Activated CD8-positive, alpha-beta memory T cell treated with anti-CD3 and anti-CD28 coated beads, Interleukin-2, amount 50 U/mL, for 1 hour (primary cell): ENCODE data around the gene ETV7.
"Not testable (repeated sequence)": the region's sequence is repeated elsewhere in the genome, so short reads cannot be mapped to it uniquely, and the experiment has no call there.

Source experiments
- DNase-seq: peaks from one replicate; pipeline ENCODE4 v3.0.0-alpha.2; 2020; ENCODE audit errors: extremely low read depth

The ETV7 gene

DNA sequence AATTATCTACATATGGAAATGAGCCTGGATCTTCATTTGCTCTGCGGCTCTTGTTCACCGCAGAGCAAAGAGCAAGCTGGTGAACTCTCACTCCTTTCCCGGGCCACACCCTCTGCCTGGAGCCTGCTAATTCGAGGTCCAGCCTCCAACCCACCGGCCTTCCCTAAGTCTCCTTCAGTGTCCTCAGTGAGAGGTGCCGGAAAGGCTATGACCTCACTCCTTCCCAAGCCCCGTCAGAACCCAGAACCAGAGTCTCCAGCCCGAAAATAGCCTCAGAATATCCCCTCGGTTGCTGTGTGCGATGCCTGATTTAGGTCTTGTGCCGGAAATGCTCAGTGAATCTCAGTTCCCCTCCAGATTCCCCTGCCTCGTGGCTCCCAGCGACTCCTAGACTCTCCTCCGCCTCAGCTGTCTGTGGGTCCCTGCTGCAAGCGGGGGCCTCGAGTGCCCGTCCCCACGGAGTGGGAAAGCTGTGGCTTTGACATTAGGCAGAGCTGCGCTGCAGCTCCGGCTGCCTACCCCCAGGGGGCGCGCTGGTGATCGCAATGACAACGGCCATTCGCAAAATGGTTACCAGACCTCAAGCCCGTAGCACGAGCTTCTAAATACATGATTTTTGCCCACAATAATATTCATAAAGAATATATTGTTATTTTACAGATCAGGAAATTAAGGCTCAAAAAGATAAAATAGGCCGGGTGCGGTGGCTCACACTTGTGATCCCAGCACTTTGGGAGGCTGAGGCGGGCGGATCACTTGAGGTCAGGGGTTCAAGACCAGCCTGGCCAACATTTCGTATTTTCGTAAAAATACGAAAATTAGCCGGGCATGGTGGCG lies 46.6 kb downstream of the ETV7 start:
- peak; percentile 35 for DNase-seq

DNA sequence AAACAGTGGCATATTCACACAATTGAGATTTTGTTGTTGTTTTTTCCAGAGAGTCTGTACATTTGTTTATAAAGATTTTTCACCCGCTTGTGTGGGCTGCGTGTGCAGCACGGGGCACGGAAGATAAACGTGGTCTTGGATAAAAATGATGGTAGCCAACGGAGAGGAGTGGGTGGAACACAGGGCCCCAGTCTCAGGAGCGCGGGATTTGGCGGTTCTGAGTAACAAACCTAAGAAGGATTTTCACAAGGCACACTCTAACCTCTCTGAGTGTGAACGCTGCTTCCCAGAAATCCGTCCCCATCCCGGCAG lies 47.2 kb downstream of the ETV7 start:
- no peak for DNase-seq

DNA sequence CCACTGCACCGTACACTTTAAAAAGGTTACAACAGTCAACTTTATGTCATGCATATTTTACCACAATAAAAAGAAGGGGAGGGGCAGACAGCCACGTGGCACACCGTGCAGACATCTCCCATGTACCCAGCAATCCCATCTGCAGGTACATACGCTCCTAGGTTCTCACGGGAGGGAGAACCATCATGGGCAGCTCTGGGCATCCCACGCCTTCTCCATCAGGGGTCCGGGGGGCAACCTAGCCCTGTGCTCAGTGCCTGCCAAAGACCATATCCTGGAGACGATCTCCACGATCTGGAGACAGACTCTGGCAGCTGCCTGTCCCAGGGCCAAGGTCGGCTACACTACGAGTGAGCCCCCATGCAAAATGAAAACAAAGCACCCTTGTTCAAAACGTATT lies 48.3 kb downstream of the ETV7 start:
- DNase-seq, result no peak

DNA sequence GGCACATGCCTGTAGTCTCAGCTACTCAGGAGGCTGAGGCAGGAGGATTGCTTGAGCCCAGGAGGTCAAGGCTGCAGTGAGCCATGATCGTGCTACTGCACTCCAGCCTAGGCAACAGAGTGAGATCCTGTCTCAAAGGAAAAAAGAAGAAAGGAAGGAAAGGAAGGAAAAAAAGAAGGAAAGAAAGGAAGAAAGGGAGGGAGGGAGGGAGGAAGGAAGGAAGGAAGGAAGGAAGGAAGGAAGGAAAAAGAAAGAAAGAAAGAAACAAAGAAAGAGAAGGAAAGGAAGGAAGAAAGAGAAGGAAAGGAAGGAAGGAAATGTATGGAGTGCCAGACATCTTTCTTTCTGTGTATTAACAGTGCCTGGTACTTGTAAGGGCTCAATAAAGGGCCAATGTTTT lies 49.2 kb downstream of the ETV7 start:
- not testable (repeated sequence) for DNase-seq

DNA sequence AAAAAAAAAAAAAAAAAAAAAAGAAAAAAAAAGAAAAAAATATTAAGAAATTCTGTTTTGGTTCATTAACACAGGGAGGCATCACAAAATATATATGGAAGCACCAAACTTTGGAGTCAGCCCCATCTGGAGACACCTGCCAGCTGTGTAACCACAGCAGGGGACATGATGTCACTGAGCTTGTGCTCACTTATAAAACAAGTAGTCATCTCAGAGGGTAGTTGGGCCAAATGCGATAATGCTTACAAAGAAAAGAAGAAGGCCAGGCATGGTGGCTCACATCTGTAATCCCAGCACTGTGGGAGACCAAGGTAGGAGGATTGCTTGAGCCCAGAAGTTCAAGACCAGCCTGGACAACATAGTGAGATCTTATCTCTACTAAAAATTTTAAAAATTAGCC lies 49.7 kb downstream of the ETV7 start:
- DNase-seq, result no peak

DNA sequence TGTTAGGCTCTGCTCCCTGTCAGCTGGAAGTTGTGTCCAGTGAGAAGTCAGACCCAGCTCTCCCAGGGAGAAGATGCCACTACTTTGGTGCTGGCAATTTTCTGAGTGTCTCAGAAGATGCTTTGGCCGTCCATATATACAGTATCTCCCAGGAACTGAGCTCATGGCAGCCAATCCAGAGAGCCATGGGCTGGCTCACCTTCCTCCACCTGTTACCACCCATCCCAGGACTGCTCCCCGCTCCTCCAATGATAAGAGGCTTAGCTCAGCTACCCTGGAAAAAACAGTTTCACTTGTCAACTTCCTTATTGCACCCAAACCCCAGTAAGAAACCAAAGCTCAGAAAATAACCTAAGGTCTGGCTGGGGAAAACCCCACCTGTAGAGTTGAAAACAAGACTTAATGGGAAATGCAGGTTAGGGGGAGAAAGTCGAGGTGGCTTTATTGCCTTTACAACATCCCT lies 50.7 kb downstream of the ETV7 start, which contains the start of gene BNIP5:
Gene BNIP5 (minus strand): TSS at position 110 of the 463 bp plus-strand sequence. CDS start 6,198 bp downstream, outside the sequence.
- no peak for DNase-seq

DNA sequence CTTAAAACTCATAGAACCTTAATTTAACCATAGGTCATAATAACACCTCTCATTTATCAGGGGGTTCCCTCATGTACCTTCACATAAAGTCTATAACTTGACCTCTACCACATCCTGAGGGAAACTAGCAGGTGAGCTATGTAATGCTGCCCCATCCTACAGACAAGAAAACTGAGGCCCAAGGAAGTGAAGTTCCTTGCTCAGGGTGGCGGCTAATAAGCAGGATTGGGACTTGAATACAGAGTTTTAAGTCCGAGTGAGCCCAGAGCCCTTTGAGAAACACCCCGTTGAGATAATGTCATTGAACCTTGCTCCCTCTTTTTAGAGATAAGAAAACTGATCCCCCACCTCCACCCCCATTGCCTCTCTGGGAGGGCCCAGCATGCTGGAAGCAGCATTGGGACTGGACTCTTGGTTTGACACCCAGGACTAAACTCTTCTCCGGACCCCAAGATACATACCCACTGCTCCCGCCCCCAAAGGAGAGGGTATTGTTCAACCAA lies 51.2 kb downstream of the ETV7 start:
- DNase-seq, result no peak

- no peak for DNase-seq
Measured at GRCh38 chr6:36335465-36336207, 51.8 kb downstream of the ETV7 start.

DNA sequence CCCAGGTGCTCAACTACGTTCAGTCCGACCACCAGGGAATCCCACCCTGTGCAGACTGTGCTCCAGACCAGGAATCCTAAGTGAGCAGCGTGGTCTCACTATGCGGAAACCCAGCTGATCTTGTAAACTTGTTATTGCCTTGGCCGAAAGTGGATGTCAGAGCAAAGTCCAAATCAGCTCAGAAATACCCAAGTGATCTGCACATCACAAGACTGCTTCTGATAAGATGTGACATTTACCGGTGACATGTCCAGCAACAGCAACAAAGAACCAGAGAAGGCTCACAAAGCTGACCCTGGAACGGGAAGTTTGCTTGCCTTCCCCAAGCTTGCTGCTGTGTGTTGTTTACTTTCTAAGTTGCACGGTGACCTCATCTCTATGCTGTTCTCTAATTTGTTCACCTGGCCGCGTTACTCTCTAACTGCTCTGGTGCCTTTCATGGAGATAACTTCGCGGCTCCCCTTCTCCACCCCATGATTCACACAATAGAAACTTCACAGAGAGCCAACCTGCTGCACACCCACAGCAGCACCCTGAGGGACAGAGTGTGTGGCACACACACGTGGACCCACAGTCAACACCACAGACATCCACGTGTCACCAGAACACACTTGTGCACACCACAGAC lies 52.5 kb downstream of the ETV7 start:
- no peak for DNase-seq

DNA sequence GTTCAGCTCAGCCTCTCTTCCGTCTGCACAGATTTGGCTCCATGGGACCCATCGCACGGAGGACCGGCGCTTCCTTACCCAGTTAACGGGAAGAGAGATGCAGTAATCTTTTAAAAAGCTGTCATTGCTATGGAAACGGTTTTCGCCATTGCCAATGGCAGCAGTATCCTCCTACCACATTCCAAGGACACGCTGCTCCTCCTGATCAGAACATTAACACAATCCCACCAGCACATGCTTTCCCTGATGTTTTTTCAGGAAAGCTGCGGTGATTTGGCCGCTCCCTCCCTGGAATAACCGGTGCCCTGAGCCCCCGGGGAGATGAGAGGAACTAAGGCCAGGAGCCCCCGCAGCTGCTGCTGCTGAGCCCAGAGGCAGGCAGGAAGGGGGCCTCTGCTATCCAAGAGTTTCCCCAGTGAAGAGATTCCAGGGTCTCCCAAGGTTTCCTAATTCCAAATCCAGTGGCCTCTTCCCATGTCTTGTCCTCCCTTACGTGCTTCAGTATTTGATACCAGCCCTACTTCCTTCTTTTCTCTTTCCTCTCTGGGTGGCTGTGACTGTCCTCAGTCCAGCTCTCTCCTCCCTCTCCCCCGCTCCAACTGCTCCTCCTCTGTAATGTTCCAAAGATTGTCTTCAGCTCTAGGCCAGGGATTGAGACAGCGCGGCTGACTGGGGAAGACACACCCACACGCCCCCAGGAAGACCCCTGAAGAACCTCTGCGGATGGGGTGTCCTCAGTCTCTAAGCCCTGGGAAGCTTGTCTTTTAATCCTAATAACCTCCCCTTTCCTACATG lies 53.3 kb downstream of the ETV7 start:
- no peak for DNase-seq

- DNase-seq, result no peak
Measured at GRCh38 chr6:36333171-36333895, 54.1 kb downstream of the ETV7 start.

GRCh38 chr6:36331381-36331780 lies 56.1 kb downstream of the ETV7 start:
- no peak for DNase-seq

DNA sequence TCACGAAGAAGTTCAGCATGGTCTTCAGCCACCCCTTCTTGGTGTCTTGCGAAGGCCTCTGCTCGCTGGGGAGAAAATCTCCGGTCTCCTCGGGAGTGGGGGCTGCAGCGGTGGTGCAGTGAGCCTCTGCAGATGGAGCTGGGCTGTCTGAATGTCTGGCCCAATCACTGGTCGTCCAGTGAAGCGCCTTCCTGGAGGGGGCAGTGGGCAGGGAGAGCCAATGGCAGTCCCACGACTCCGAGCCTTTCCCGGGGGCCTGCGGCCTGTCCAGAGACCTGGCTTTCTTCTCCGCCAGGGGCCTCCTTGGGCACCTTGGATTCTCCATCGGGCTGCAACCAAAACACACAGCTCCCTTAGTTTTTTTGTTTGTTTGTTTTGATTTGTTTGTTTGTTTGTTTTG lies 57.1 kb downstream of the ETV7 start:
- DNase-seq, result no peak

DNA sequence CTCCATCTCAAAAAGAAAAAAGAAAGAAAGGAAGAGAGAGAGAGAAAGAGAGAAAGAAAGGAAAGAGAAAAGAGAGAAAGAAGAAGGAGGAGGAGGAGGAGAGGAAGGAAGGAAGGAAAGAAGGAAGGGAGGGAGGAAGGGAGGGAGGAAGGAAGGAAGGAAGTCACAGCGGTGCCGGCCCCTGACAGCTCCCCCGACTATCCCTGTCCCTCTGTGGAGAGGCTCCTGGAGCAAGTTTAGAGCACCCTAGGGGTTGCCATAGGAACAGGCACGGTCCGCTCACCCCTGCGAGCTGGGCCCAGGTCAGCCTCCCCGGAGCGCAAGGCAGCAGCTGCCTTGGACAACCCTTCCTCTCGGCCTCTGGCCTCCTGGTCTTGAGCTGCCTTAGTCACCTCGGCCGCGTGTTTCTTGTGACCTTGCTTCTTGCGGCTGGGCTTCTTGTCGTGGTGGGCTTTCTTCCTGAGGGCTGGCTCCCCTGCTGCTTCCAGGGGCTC lies 57.6 kb downstream of the ETV7 start:
- DNase-seq, result no peak

DNA sequence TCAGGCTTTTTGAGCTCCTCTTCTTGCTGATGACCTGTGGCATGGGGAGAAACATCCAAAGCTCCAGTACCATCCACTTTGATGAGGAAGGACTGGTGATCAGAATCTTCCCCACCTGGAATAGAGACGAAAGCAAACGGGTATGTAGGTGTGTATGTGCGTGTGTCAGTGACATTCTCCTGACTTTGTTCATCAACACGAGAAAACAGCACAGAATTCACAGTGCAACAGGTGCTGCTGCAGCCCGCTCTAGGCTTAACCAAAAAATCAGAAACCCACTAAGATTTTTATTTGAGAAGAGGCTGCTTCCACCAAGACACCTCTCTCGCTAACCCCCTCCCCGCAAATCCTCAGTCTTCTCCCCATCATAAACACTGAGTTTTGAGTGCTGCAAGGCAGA lies 58.9 kb downstream of the ETV7 start:
- no peak for DNase-seq

- DNase-seq, result no peak
Measured at GRCh38 chr6:36327919-36328236, 59.6 kb downstream of the ETV7 start.

DNA sequence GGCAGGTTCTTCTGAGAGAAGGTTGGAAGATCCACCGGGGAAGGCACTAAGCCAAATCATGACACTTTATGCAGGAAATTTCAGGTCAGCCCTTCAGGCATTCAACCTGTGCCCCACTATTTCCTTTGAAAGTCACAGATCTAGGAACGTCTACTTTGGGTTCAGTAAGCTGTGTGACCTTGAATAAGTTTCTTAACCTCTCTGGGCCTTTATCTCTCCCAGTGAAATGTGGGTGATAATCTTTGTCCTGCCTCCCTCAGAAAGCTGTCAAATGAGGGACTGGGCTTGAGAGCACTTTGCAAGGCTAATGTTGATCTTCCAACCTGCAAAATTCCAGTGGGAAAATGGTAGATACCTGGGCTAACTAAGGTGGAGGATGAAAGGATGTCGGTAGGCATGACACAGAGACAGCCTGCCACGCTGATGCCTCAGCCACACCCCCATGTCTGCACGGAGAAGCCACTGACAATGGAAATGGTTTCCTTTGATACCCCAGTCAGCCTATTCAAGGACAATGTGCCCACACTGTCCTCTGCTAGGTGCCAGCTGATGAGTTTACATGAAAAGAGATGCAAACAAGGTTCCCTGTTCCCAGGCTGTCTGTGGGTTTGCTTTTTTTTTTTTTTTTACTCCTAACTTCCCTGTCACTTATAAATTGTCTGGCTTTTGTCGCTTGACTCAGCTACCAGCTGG lies 60.1 kb downstream of the ETV7 start:
- DNase-seq, result no peak

DNA sequence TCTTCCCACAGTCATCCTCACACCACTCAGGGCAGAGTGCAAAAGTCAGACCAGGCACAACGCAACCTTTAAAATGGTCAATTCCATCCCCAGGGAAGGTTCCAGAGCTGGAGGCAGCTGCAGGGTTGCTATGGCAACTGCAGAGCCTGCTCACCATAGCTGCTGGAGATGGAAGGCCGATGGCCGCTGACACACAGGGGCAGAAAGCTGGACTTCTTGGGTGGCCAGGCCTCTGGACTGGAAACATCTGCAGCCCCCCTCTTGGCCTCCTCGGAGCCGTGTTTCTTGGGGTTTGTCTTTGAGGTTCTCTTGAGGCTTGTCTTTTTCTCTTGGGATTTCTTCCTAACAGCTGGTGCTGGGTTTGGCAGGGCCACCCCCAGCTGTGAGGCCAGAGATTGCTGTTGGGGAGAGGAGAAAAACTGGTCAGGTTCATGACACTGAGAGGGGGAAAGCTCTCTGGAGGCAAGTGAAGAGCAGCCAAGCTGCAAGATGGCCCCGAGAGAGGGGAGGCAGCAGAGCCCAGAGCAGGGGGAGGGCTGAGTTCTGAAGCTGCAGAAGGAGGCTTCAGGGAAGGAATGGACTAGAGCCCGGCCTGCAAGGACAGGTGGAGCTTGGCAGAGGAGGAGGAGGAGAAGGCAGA lies 61.0 kb downstream of the ETV7 start:
- no peak for DNase-seq

- DNase-seq, result no peak
Measured at GRCh38 chr6:36324715-36325114, 62.8 kb downstream of the ETV7 start.

DNA sequence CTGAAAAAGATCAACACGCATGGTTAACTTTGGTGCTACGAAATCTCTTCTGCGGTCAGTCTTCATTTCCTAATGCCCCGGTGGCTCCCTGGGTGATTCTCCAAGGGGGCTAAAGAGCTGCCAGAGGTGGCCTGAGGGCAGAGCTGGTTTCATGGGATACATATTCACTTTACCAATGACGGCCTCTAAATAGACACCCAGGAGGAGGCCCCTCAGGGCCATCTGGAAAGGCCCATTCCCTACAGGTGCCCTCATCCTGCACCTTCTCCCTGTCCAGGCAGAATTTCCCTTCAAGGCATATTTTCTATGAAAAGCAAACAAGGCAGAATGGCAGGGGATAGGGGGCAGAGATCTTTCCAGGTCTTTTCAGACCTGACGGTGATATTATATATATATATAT lies 63.3 kb downstream of the ETV7 start:
- no peak for DNase-seq
